HG03159 (cell line): ENCODE measurements around the gene GCAT.

Experiments
- ATAC-seq: cut with Tn5 transposase; IDR thresholded peaks from one replicate; pipeline ENCODE4 v1.9.1; 2021; ENCODE audit warnings: mild to moderate bottlenecking, moderate library complexity; ENCODE audit not compliant: unreplicated experiment

Gene GCAT

DNA sequence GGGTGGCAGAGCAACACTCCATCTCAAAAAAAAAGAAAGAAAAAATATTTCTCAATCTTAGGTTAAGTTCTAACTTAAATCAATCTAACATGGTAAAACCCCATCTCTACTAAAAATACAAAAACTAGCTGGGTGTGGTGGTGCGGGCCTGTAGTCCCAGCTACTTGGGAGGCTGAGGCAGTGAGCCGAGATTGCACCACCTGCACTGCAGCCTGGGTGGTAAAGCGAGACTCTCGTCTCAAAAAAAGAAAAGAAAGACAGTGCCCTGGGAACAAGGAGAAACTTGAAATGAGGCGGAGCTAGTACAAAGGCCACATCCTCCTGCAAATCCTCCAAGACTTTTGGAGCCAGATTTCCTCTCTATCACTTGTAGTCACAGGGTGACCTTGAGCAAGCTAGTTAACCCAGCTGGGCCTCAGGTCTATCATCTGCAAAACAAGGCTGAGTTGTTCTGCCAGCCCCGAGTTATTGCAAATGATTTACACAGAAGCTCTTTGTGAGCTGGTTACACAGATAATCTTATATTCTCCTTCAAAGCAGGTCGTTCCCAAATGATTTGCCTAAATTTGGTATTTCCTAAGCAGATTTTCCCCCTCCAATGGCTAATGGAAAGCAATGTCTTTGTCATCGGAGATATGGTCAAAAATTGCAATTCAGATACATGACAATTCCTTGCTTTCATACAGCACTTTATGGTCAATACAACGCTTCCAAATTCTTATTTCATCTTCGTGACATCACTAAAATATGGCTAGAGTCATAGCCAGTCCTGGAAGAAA is 34.5 kb downstream of the GCAT start:
- no peak for ATAC-seq

DNA sequence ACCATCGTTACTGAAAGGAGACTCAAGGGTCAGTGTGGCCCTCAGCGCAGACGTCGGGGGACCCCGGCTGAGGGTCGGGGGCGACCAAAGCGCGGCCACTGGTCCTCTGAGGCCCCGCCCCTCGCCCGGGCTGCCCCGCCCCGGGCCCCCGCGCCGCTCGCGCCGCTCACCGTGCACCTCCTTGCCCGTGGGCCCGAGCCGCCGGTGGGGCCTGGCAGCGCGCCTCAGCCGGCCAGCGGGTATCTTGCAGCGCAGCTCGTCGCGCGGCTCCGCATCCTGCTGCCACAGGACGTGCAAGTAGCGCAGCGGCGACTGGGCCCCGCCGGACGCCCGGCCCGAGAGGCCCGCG is 36.0 kb downstream of the GCAT start:
- ATAC-seq, result peak; percentile 39

GRCh38 chr22:37844904-37845329 is 37.2 kb downstream of the GCAT start:
- ATAC-seq, result no peak

DNA sequence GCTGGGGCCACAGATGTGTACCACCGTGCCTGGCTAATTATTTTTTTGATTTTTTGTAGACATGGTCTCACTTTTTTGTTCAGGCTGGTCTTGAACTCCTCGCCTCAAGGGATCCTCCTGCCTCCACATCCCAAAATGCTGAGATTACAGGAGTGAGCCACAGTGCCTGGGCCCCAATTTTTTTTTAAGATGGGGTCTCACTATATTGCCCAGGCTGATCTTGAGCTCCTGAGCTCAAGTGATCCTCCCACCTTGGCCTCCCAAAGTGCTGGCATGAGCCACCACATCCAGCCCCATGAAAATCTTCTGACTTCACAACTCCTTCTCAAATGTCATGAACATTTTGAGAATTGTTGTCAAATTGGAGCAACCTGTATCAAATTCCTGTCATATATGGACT is 38.7 kb downstream of the GCAT start:
- ATAC-seq, result no peak

GRCh38 chr22:37848587-37849088 is 40.9 kb downstream of the GCAT start:
- no peak for ATAC-seq

GRCh38 chr22:37849089-37849751 is 41.5 kb downstream of the GCAT start, which contains the start of gene EIF3L:
Gene EIF3L, plus strand, starts transcription at chr22:37849419. Its CDS starts 31 bp downstream, at chr22:37849450.
- ATAC-seq, result peak; percentile 64

DNA sequence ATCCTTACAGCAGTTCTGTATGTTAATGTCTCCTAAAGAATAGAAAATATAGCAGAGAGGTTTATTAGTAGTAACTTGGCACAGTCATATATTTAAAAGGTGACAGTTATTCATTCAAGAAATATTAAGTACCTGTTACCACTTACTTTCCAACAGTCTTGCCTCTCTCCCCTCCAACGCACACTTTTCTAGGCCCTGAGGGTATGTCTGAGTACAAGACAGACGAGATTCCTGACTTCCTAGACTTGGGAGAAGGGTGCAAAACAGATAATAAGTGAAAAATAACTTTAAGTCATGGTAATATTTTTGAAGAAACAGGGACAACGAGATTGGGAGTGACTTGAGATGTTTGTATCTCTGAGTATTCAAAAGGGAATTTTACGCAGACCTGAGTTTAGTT is 43.1 kb downstream of the GCAT start:
- ATAC-seq, result no peak

- ATAC-seq, result no peak
Observed at GRCh38 chr22:37852418-37852817, 44.7 kb downstream of the GCAT start.

- ATAC-seq, result no peak
Observed at GRCh38 chr22:37854946-37855345, 47.2 kb downstream of the GCAT start.

DNA sequence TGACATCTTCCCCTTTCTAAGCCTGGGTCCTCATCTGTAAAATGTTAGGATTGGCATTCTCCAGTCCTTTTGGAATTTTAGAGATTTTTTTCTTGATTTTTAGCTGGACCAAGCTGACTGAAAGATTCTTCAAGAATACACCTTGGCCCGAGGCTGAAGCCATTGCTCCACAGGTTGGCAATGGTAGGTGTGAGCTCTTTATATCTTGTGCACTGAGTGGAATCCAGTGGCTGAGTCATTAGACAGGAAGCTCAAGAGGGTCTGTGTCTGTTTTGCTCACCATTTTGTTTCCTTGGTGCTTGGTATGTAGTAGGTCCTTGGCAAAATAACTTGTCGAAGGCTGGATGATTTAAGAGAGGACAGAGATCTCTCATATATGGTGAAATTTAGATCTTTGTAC is 47.7 kb downstream of the GCAT start:
- no peak for ATAC-seq

DNA sequence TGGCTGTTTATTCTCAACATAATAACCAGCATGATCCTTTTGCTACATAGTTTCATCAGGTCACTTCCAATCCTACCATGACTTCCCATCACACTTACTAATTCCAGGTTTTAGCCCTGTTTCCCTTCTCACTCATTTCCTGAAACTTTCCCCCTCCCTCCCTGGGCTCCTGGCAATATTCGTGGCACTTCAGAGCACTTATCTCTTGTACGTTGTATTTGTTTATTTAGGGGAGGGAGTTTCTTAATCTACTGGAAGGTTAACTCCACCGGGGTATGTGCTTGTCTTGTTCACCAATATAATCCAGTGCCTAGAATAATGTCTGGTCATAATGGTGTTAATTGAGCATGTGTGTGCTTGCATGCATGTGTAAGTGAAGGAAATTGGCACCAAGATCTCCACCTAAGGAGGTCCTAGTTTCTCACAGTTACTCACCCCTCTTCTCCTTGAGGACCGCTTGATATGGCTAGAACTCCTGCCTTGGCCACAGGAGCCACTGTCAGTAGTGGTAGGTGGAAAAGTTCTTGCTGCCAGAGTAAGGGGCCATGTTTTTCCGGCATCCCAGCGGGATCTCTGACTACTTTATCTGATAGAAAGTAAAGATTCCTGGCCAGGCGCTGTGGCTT is 53.2 kb downstream of the GCAT start:
- no peak for ATAC-seq

DNA sequence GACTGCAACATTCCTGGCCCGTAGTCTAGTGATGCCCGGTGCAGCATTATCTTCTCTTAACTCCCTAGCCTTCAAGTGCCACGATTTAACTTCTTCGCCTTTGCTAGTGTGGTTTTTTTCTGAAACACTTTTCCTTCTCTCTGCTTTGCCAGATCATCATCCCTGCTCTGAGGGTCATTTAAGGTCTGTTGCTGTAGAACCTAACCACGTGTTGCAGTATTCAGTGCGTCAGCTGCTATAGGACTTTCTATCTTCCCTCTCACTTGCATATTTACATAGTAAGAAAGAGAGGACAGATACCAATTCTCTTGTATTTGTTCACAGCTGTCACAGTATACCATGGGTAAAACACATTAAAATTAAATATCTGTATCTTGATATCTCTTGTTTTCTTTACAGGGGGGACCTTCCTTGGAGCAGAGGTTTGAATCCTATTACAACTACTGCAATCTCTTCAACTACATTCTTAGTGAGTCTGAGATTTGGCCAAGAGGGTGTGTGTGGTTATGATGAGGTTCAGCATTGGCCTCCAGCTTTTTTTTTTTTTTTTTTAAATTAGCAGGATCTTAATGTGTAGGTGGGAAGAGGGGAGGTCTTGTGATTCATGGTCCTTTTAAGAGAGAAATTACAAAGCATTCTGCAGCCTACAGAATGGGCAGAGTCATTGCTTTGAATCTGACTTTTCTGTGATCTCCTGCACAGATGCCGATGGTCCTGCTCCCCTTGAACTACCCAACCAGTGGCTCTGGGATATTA is 55.0 kb downstream of the GCAT start:
- ATAC-seq, result no peak

GRCh38 chr22:37865510-37865909 is 57.8 kb downstream of the GCAT start:
- no peak for ATAC-seq
